GM19035 (cell line): ENCODE data around the gene PRPS1L1.

Experiments
- ATAC-seq: cut with Tn5 transposase; IDR thresholded peaks from one replicate; pipeline ENCODE4 v1.9.1; 2021; ENCODE audit not compliant: unreplicated experiment

The PRPS1L1 gene

DNA sequence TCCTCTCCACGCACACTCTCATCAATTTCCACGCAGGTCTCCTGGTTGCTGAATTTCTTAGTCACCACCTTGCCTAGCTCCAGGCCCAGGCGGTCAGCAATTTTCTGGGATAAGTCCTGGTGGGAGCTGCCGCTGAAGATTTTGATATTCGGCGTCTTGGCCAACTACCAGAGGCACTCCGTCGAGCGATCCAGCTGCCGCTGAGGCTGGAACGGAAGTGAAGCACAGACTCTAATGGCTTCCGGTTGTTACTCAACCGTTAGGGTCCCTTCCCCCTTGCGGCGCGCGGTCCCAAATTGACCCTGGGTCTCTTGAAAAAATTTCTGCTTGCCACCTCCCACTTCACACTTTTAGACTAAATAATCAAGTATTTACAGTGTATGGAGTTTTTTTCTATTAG, at the start of gene PRPS1L1:
Gene PRPS1L1, minus strand, starts transcription at position 219 of the 400 bp plus-strand sequence.
- ATAC-seq, result no peak

DNA sequence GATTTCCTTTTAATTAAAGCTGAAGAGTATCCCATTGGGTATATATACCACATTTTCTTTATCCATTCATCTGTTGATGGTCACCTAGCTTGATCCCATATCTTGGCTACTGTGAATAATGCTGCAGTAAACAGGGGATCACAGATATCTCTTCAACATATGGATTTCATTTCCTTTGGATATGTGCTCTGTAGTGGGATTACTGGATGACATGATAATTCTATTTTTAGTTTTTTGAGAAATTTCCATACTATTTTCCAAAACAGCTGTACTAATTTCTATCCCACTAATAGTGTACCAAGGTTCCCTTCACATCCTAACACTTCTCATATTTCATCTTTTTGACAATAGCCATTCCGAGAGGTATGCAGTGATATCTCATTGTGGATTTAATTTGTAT, 48.8 kb upstream of the PRPS1L1 start:
- no peak for ATAC-seq

DNA sequence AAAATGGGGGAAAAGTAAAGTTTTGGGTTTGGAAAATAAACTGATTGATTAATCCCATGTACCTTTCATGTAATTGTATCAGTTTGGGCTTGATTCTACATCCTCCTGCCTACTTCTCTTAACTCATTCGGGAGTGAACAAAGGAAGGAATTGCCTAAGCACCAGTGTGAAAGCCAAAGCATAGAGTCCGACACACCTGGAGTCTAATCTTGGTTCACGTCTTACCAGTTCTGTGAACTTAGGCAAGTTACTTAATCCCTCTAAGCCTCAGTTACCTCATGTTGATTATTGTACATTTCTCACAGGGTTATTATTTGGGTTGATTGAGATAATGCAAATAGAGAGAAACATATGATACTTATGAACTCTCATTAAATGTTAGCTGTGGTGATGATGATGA, 41.1 kb upstream of the PRPS1L1 start:
- no peak for ATAC-seq

DNA sequence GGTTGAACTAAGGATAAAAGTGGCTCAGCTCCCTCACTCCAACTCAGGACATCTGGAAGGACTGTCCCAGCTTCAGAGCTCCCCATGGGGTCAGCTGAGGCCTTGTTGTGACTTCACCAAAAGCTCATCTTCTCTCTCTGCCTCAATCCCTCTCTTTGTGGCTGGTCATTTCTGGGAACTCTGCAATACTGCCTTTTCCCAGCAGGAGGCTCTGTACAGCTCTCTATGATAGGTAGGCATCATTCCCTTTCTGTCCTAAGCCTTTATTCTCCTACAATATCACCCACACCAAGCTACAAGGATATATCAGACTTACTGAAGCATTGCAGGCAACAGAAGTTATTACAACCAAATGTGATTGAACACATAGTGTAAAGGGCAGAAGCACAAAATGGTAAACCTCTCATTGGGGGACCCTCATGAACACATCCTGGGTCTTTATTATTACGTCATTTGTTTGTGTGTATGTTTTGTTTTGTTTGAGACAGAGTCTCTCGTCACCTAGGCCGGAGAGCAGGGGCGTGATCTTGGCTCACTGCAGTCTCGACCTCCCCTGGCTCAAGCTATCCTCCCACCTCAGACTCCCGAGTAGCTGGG, 36.7 kb upstream of the PRPS1L1 start:
- peak; percentile 50 for ATAC-seq

DNA sequence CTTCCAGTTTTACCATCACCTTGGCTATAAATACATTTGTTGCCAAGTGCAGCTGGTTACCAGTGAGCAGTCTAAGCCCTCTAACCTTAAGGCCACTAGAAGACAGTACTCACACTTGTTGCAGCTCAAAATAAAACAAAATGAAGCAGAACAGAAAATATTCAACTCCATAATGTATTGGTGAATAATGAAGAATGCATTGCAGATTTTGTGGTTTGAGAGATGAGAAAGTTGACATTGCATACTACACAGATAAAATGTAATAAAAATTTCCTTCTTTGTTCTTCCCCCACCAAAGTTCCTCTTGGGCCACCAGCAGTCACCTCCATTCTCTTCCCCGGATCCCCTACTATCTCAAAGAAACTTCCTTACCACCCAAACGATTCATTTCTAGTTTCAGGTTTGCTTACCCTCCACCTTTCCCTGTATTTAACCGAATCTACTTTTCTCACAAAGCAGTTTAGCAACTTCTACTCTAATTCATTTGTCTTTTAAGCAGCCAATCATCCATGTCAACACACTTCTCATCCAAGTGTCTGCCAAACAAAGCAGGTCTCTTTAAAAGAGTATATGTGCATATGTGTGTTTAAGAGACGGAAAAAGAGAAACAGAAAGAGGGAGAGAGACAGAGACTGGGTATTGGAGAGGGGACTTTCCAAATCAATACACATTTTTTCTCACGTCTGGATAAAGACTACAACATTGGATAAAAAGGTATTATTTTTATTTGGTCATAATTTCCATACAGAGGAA, 35.7 kb upstream of the PRPS1L1 start:
- no peak for ATAC-seq

DNA sequence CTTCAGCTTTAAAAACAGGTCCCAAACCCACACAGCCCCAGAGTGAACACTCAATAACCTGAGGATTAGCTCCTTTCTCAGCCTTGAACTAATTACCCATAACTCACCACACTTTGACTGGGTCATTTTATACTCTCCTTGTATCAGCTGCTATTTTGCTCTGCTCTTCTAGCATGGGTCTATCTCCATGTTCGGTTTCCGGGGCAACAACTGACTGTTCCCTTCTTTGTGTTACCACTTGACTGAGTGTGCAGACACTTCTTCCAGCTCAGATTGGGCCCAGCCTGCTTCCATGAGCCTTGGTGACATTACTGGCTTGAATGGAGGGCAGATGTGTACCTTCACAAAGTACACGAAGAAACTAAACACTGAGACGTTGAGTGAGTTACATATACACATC, 31.5 kb upstream of the PRPS1L1 start:
- ATAC-seq, result no peak

DNA sequence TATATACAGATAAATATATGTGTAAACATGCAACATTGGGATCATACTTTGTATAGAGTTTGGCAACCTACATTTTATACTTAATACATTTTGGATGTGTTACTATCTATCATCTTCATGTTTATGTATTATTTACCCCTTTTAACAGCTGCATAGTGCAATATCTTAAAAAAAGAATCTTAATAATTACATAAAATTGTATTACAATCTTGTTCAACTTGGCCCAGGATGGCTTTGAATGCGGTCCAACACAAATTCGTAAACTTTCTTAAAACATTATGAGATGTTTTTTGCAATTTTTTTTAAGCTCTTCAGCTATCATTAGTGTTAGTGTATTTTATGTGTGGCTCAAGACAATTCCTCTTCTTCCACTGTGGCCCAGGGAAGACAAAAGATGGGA, 26.3 kb upstream of the PRPS1L1 start:
- no peak for ATAC-seq

DNA sequence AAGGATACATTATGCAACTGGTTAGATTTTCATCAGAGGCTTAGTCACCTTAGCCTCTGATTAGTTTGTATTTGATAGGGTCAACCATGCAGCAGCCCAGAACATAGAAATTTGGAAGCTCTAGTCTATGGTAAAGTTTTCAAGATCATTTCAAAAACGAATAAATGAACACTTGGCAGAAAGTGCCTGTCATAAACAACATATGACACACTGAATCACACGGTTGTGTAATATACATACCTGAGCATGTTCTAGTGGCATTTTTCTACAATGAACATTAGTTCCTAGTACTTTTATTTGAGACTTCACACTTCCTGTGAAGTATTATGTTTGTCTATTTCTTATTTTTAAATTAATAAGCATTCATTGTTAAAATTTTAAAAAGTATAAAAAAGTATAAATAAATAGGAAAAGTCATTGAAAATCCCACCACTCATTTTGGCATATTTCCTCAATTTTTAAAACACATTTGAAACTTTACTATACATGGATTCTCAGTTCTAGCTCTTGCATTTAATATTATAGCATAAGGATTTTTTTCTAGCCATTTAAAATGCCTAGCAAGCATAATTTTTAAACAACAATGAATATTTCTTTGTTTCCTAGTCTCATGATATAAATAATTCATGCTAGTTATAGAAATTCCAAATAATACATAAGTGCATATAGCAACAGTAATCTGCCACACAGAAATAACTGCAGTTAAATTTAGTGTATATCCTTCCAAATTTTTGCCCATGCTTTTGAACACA, 25.7 kb upstream of the PRPS1L1 start:
- no peak for ATAC-seq

DNA sequence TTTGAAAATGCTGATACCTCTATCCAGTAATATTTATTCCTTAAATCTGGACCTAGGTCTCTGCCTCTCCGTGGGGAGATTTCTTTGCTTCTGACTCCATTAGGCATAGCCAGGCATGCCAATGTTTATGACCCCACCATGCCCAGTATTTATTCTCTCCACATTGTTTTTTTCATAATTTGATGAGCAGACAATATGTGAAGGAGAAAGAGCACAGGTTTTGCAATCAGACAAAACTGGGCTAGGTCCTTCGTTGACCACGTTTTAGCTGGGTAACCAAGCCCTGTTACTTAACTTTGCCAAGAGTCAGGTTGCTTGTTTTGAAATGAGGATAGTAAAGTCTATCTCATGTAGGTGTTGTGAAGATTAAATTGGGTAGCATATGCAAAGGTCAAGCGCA, 21.6 kb upstream of the PRPS1L1 start:
- no peak for ATAC-seq

DNA sequence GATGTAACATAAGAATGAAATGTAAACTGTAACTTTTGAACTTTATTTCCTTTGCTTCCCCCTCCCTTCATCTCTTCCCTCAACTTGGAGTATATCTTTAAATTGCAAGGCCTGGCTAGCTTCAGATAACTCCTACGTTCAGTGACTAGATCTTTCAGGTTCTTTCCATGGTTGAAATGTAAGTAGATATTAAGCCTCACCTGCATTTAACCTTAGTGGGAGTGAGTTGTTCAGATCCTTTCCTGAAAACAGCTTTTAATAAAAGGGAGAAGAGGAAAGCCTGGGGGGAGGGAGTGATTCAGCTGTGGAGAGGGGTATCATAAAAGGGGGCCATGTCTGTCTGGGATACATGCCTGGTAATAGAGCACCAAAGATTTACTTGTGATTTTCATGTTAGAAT, 19.0 kb upstream of the PRPS1L1 start:
- ATAC-seq, result no peak

DNA sequence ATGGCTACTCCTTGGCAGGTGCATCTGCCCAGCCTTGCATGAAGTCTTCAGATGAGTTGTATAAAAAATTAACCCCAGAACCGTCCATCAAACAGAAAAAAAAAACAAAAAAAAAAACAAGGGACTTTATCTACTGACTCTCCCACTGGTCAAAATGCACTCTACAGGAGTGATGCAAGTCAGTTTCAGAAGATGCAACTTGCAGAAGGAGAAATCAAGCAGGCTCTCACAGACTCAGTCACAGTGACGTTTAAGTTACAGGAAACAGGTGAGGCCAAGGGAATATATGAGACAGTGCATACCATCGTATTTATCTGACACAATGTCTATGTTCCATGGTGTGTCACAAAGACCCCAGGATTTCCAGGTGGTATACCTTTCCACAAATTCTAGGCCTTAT, 17.5 kb upstream of the PRPS1L1 start:
- no peak for ATAC-seq

DNA sequence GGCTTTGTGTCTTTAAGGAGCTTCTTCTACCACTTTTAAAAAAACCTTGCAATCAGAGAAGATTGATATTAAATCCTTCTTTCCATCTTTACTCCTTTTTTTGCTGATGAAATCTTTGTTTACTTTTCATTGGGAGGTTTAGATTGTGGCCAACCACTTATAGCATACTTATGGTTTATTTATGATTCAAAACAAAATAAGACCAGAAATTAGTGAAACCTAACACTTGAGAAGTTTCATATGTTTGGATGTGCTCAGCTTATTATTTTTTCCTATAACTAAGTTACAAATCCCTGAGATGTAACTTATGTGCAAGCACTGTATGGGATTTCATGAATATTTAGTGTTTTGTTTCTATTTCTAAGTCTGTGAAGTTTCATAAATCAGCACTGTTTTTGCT, 13.5 kb upstream of the PRPS1L1 start:
- no peak for ATAC-seq

DNA sequence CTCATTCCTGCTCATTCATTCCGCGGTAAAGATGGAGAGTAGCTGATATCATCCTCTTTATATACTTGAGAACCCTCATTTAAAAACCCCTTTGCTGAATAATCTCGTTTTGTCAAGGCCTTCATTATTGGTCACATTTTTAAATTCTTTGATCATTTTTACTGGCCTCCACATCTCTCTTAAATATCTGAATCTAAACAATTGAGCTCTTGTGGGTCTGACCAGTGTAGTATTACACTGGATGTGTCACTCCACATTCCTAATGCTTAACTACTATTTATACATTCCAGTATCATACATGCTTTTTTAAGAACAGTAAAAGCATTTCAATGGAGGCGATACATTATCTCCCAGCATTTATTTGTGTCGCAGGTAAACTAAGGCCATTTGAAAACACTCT, 12.6 kb upstream of the PRPS1L1 start:
- no peak for ATAC-seq

DNA sequence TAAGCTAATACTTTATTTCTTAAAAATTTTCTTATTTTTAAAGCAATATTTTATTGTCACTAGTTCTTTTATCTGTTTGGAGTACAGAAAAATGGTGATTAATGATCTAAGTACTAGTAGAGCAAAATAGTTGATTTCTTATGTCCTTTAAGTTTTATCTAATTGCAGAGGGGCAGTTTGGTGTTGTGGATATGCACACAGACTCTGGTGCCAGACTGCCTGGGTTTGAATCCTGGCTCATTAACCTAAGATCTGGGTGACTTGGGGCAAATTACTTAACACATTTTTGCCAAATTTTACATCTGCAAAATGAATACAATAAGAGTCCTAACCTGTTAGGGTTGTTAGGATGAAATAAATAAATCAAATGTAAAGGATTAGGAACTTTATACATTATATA, 10.7 kb upstream of the PRPS1L1 start:
- no peak for ATAC-seq

DNA sequence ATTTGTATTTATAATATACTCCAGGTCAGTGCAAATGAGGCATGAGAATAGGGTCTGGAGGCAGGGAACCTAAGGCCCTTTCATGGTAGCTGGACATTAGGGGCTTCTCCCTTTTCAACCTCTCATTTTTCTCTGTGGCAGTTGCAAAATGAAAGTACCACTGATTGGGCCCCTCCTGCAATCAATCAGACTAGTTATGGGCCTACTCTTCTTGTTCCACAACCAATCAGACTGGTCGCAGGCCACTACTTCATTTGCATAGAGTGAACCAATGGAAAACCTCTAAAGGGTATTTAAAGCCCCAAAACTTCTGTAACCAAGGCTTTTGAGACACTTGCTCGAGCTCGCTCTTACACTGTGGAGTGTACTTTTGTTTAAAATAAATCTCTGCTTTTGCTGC, 10.0 kb upstream of the PRPS1L1 start:
- no peak for ATAC-seq

DNA sequence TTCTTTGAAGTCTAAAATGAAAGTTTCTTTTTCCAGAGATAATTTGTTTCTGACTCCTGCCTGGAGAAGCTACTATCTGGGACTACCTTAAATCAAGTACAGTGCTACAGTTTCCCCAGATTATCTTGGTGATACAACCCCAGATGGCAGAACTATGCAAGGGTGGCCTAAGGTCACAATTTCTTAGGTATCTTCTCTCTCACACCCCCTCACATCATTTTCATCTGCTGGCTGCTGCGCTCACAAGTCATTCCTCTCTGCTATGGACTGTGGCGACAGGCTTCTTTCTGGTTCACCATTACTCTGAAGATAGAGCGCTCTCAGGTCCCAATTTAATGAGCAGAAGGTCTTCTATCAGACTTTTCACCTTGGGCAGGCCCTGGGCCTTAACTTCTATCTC, 9.1 kb upstream of the PRPS1L1 start:
- ATAC-seq, result no peak

DNA sequence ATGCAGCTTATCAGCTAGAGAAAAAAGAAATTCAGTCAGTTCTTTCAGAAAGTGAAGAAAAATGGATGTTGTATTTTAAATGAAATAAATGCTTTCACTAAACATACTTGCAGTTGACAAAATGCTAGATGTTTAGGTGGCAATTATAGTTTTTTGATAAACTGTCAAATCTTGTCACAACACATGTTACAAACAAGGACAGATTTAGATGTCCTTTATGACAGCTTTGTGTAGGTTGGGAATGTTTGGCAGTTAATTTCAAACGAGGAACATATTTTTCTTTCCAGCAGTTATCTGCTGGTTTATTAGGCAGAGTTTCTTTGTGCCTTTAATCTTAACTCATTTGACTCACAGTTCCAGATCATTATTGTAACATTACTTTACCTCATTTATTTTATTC, 3.1 kb upstream of the PRPS1L1 start:
- no peak for ATAC-seq

DNA sequence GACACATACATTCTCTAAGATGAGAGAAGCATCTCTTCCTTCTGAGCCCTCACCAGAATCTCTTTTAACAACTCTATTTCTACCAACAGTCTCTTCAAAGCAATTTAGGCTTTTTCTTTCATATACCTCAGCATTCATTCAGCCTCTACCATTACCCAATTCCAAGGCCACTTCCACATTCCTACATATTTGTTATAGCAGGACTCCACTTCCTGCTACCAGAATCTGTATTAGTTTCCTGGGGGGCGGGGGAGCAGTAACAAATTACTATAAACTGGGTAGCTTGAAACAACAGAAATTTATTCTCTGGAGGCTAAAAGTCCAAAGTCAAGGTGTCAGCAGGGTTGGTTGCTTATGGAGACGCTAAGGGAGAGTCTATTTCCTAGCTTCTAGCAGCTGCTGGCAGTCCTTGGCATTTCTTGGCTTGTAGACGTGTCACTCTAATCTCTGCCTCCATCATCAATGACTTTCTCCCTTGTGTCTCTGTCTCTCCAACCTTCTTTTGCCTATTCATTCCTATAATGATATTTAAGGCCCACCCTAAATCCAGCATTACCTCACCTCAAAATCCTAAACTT, 7.4 kb downstream of the PRPS1L1 start:
- no peak for ATAC-seq

DNA sequence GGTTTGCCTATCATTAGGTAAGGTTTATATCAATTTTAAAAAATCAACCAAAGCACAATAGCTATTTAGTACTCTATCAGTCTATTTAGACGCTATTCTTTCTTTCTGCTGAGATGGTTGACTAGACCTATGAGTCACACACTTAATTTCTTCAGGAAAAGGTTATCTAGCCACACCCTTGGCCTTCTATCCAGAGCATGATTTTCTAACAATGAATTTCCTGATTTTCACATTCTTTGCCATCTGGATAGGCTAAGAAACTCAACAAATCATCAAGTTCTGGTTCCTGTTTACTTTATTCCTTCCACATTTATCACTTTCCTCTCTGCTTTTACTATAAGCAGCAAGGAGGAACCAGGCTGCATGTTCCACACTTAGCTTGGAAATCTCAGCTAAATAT, 8.1 kb downstream of the PRPS1L1 start:
- no peak for ATAC-seq

DNA sequence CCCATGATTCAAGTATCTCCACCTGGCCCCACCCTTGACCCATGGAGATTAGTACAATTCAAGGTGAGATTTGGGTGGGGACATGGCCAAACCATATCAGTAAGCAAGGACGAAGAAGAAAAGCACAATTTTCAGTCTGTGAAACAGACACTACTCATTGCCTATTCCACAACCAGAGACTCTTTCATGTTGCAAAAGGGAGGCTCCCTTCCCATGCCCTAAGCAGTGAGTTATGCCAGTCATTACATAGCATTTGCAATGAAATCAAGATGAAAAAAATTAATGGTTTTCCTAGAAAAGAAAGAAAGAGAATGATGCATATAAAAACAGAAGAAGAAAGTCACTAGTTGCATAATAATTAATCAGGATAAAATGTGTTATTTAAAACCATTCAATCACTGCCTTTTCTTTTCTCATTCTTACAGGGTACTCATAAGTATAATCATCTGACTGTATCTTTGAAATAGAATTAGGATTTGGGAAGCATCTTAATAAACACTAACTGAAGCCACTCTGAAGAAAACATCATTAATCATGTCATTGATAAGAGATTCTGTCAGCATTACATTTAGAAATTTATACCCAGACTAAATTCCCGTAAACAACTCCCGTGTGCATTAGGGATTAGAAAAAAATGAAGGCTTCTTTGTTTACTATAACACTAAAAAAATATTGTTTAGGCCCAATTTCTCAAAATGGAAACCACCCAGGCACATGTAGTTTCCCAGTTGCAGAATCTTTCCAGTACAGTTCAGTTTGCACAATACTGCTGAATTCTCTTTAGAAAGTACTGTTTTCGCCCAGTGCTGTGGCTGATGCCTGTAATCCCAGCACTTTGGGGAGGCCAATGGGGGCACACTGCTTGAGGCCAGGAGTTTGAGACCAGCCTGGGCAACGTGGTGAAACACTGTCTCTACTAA, 9.1 kb downstream of the PRPS1L1 start:
- no peak for ATAC-seq
